HepG2 (cell line): ENCODE results near the gene AGR2. TPM values are rescaled to one million over a fixed set of nuclear protein-coding genes. Genes with fewer than 3 reads are reported as not detected.

ENCODE experiments used
- CENPT ChIP-seq: sonication (generic); formaldehyde crosslinking; IDR thresholded peaks from 2 replicates; pipeline ENCODE4 v1.8.0; 2022; ENCODE audit warnings: low read depth, mild to moderate bottlenecking, moderate library complexity, missing genetic modification reagents
- ELF4 ChIP-seq: sonication (generic); formaldehyde crosslinking; IDR thresholded peaks from 2 replicates; pipeline ENCODE4 v1.5.0; 2020; ENCODE audit warnings: missing genetic modification reagents, mild to moderate bottlenecking, moderate library complexity, borderline replicate concordance
- MAFG ChIP-seq: sonication (generic); formaldehyde crosslinking; IDR thresholded peaks from 2 replicates; pipeline ENCODE4 v1.5.1; 2020; ENCODE audit warnings: mild to moderate bottlenecking, missing genetic modification reagents
- NAIF1 ChIP-seq: sonication (generic); formaldehyde crosslinking; IDR thresholded peaks from 2 replicates; pipeline ENCODE4 v1.5.0; 2020; ENCODE audit warnings: mild to moderate bottlenecking, missing genetic modification reagents, borderline replicate concordance
- PATZ1 ChIP-seq: sonication (generic); formaldehyde crosslinking; IDR thresholded peaks from 2 replicates; pipeline ENCODE4 v1.4.0; 2020; ENCODE audit warnings: missing genetic modification reagents
- PCBP2 ChIP-seq: fragments of 200-400 bp; formaldehyde crosslinking; optimal IDR thresholded peaks from 2 replicates; pipeline ENCODE3; 2018; ENCODE audit warnings: low read length, low read depth; ENCODE audit not compliant: poor library complexity, severe bottlenecking
- TAF1 ChIP-seq: sonication (generic); formaldehyde crosslinking; IDR thresholded peaks from 2 replicates; pipeline ENCODE4 v1.4.0; 2020; ENCODE audit warnings: missing genetic modification reagents
- USF2 ChIP-seq, 2 experiments: sonication (generic) in 1 of 2; formaldehyde crosslinking in 1 of 2; IDR thresholded peaks; 2 replicates each; pipeline versions ENCODE4 v1.5.1 to v1.6.1; 2011 to 2020; ENCODE audit warnings: borderline replicate concordance in 1 of 2, low read depth in 1 of 2, low read length in 1 of 2, mild to moderate bottlenecking in 1 of 2, missing genetic modification reagents in 1 of 2, moderate library complexity in 1 of 2
- ZBTB14 ChIP-seq: sonication (generic); formaldehyde crosslinking; IDR thresholded peaks from 2 replicates; pipeline ENCODE4 v1.4.0; 2020; ENCODE audit warnings: missing genetic modification reagents
- ZNF232 ChIP-seq: sonication (generic); formaldehyde crosslinking; IDR thresholded peaks from 2 replicates; pipeline ENCODE4 v1.4.0; 2020; ENCODE audit warnings: missing genetic modification reagents, borderline replicate concordance
- ZNF253 ChIP-seq: sonication (generic); formaldehyde crosslinking; IDR thresholded peaks from 2 replicates; pipeline ENCODE4 v1.8.0; 2022; ENCODE audit warnings: mild to moderate bottlenecking, missing genetic modification reagents, borderline replicate concordance
- ZNF292 ChIP-seq: sonication (generic); formaldehyde crosslinking; IDR thresholded peaks from 2 replicates; pipeline ENCODE4 v1.8.1; 2022; ENCODE audit warnings: mild to moderate bottlenecking, low read depth, missing genetic modification reagents, borderline replicate concordance
- ZNF331 ChIP-seq: sonication (generic); formaldehyde crosslinking; IDR thresholded peaks from 2 replicates; pipeline ENCODE4 v1.4.0; 2020; ENCODE audit warnings: missing genetic modification reagents
- ZNF615 ChIP-seq: sonication (generic); formaldehyde crosslinking; IDR thresholded peaks from 2 replicates; pipeline ENCODE4 v1.5.0; 2020; ENCODE audit warnings: mild to moderate bottlenecking, missing genetic modification reagents, borderline replicate concordance
- ZNF770 ChIP-seq: sonication (generic); formaldehyde crosslinking; IDR thresholded peaks from 2 replicates; pipeline ENCODE4 v1.5.0; 2020; ENCODE audit warnings: mild to moderate bottlenecking, missing genetic modification reagents
- ZNF816 ChIP-seq: sonication (generic); formaldehyde crosslinking; IDR thresholded peaks from 2 replicates; pipeline ENCODE4 v1.8.0; 2022; ENCODE audit warnings: missing genetic modification reagents, mild to moderate bottlenecking, borderline replicate concordance
- polyA plus RNA-seq, 8 experiments: library from polyadenylated mRNA; depleted of rRNA in 3 of 8; stranded (reverse) in 7 of 8; unstranded in 1 of 8; fragments of >200 nt; fragmentation: Illumina TruSeq in 4 of 8; extraction: Trizol in 4 of 8; gene quantifications; 2 replicates each; pipeline versions ENCODE4 v1.2.1 to v1.2.3, GENCODE V29; 2011 to 2016; ENCODE audit warnings: low read depth in 4 of 8, missing spikeins in 1 of 8, mixed read lengths in 1 of 8; ENCODE audit not compliant: insufficient read depth in 1 of 8
- total RNA-seq, 5 experiments: library from RNA; depleted of rRNA; stranded (reverse); fragments of >200 nt; fragmentation: Illumina TruSeq; extraction: Trizol; gene quantifications; 2 replicates each; pipeline ENCODE4 v1.2.3, GENCODE V29; 2016; ENCODE audit warnings: low read depth in 1 of 5

The AGR2 gene
- total and polyA plus RNA-seq, 2 of the 13 experiments (the other 11 are each of a cell fraction or from before 2014, with no cell fraction given) = 1.7 to 2.9 TPM

- peak; percentile 18; the same call in 1 of the 2 replicates for TF ChIP-seq PATZ1 (CRISPR knock-in tag)
- TF ChIP-seq USF2 (IDR thresholded peaks at IDR 0.05; ENCODE audit: low read depth, low read length) = no peak
- no peak for TF ChIP-seq USF2 (CRISPR knock-in tag; IDR thresholded peaks at IDR 0.05; ENCODE audit: borderline replicate concordance)
- TF ChIP-seq ZBTB14 (CRISPR knock-in tag) = peak; percentile 42; the same call in 1 of the 2 replicates
- no peak for TF ChIP-seq ZNF232
- TF ChIP-seq ZNF770 (CRISPR knock-in tag) = 0 out of 2 replicates have a peak, but pooled peaks have one; percentile 30
- 0 out of 2 replicates have a peak, but pooled peaks have one; percentile 23 for TF ChIP-seq CENPT (CRISPR knock-in tag)
- 0 out of 2 replicates have a peak, but pooled peaks have one; percentile 28 for TF ChIP-seq NAIF1
- TF ChIP-seq MAFG (CRISPR knock-in tag) = no peak
- TF ChIP-seq TAF1 (CRISPR knock-in tag) = peak; percentile 41; the same call in 1 of the 2 replicates
- TF ChIP-seq ZNF816 (CRISPR knock-in tag) = 0 out of 2 replicates have a peak, but pooled peaks have one; percentile 46
- peak; percentile 72; the same call in 1 of the 2 replicates for TF ChIP-seq ZNF292
- TF ChIP-seq PCBP2 = no peak
- peak; percentile 59; the same call in 1 of the 2 replicates for TF ChIP-seq ZNF253 (CRISPR knock-in tag)
- TF ChIP-seq ZNF615 = 0 out of 2 replicates have a peak, but pooled peaks have one; percentile 33
- TF ChIP-seq ZNF331 = 0 out of 2 replicates have a peak, but pooled peaks have one; percentile 14
- TF ChIP-seq ELF4 (CRISPR knock-in tag) = no peak
Observed at GRCh38 chr7:16753932-16754855, 50.6 kb downstream of the AGR2 start (continued).
